Measurements from ENCODE around the gene CCNG2. TPM values are rescaled to one million over a fixed set of nuclear protein-coding genes. Genes with fewer than 3 reads are reported as not detected.

Gene CCNG2
- total RNA-seq, 1 experiment from 2014 or later, result 10.6 TPM

DNA sequence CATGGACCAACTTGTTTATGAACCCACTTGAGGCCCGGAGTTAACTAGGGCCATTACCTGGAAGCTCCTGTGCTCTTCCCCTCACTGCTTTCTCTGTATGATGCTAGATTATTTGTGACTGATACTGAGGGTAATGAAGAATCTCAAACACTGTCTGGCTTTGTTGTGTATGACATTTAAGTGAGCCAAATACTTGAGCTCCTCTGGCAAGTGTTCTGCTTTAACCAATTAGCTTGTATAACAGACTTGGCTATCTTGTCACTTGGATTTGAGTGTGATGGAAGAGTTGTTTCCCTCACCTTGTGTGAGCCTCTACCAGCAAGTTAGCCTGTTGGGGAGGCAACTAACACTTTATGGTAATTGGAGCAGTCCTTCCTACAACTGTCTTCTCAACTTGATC, 42.7 kb downstream of the CCNG2 start:
- Mint-ChIP-seq H3K36me3 (ENCODE audit: insufficient read depth in 1 of 3, low read depth in 3 of 3) (no peaks in the 10 kb centered on the region), H3K27me3 (ENCODE audit: low read depth) (peaks cover 26% of the 10 kb centered on the region), H3K27ac (no peak overlapping the region), H3K4me1 (peaks cover 2 to 6% of the 10 kb centered on the region in 2 experiments; a peak in 3 of 4 replicates), H3K9me3 (no peaks in the 10 kb centered on the region), H3K4me3 (no peak overlapping the region)
- no peak overlapping the region for H2BK12ac ChIP-seq (ENCODE audit: insufficient read length, low read depth, low read length)
- H3K9ac ChIP-seq (ENCODE audit: extremely low read depth, insufficient read length, low read length), result no peak overlapping the region
- H4K8ac ChIP-seq (replicated peaks; ENCODE audit: insufficient read length, low read depth, low read length), result no peak overlapping the region
- H3K56ac ChIP-seq (ENCODE audit: insufficient read length, low read depth, low read length), result no peak overlapping the region
- H2BK15ac ChIP-seq (ENCODE audit: low read depth, low read length), result no peak overlapping the region
- 0 out of 2 replicates have a peak, but pooled peaks cover 3% of the 10 kb centered on the region for H3K4me1 ChIP-seq (ENCODE audit: insufficient read depth, low read length)
- no peak overlapping the region for H3K27ac ChIP-seq (ENCODE audit: insufficient read length, low read depth, low read length)
- no peak overlapping the region for H3K23ac ChIP-seq (ENCODE audit: insufficient read length, low read depth, low read length)
- no peak overlapping the region for H3K14ac ChIP-seq (ENCODE audit: insufficient read depth, low read length)
- H3K18ac ChIP-seq (ENCODE audit: insufficient read length, low read depth, low read length), result no peak overlapping the region
- no peak overlapping the region for H3K4ac ChIP-seq (ENCODE audit: low read depth, low read length)
- H3K79me1 ChIP-seq (ENCODE audit: insufficient read depth, low read depth, low read length, poor library complexity, severe bottlenecking), result no peaks in the 10 kb centered on the region
- H2BK20ac ChIP-seq (ENCODE audit: low read depth, low read length, poor library complexity, severe bottlenecking), result no peak overlapping the region
- H2AK5ac ChIP-seq (ENCODE audit: insufficient read length, low read length), result no peak overlapping the region
- no peak overlapping the region for H2AFZ ChIP-seq (ENCODE audit: low read length)
- H2BK120ac ChIP-seq (ENCODE audit: low read depth, low read length, poor library complexity, severe bottlenecking), result no peak overlapping the region
- TF ChIP-seq, protein P1, sequence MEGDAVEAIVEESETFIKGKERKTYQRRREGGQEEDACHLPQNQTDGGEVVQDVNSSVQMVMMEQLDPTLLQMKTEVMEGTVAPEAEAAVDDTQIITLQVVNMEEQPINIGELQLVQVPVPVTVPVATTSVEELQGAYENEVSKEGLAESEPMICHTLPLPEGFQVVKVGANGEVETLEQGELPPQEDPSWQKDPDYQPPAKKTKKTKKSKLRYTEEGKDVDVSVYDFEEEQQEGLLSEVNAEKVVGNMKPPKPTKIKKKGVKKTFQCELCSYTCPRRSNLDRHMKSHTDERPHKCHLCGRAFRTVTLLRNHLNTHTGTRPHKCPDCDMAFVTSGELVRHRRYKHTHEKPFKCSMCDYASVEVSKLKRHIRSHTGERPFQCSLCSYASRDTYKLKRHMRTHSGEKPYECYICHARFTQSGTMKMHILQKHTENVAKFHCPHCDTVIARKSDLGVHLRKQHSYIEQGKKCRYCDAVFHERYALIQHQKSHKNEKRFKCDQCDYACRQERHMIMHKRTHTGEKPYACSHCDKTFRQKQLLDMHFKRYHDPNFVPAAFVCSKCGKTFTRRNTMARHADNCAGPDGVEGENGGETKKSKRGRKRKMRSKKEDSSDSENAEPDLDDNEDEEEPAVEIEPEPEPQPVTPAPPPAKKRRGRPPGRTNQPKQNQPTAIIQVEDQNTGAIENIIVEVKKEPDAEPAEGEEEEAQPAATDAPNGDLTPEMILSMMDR (conservative IDR thresholded peaks at IDR 0.05), result no peak
- H3K27me3 ChIP-seq (ENCODE audit: insufficient read depth, low read length), result no peaks in the 10 kb centered on the region
- no peak overlapping the region for H3K4me2 ChIP-seq (ENCODE audit: insufficient read depth, insufficient read length, low read length)
- no peak for DNase-seq
- no peaks in the 10 kb centered on the region for H3K9me3 ChIP-seq (ENCODE audit: control insufficient read depth, low read depth, low read length)
- no peak overlapping the region for H2BK5ac ChIP-seq (ENCODE audit: insufficient read length, low read length)
- no CpG with 5 or more reads among the region's 1 CpG for WGBS (ENCODE audit: extremely low coverage, insufficient read length, low lambda C conversion rate)
- H3K23me2 ChIP-seq (ENCODE audit: insufficient read length, low read depth, low read length, poor library complexity, severe bottlenecking), result no peaks in the 10 kb centered on the region
- H3K79me2 ChIP-seq (ENCODE audit: insufficient read depth, low read length), result no peaks in the 10 kb centered on the region
- no peak overlapping the region for H3T11ph ChIP-seq (ENCODE audit: low read length)
- no peak overlapping the region for H4K5ac ChIP-seq (ENCODE audit: insufficient read length, low read depth, low read length)
- no peak overlapping the region for H4K91ac ChIP-seq (ENCODE audit: insufficient read length, low read depth, low read length)
- no peaks in the 10 kb centered on the region for H4K20me1 ChIP-seq (ENCODE audit: control insufficient read depth, insufficient read depth, insufficient read length)

Data from H9 (cell line).